Measurements from ENCODE around the gene PLPP4.

GRCh38 chr10:120479506-120479905, 22.5 kb downstream of the PLPP4 start:
- TF ChIP-seq CTCF (IDR thresholded peaks at IDR 0.05) (no peak), POLR2A (IDR thresholded peaks at IDR 0.05) (no peak)
